DND-41 (cell line): ENCODE data around the gene KCNA1.

Source experiments
- ATAC-seq: fragments of 200-7000 bp; cut with Tn5 transposase; 3 replicates; pipeline ENCODE4 v1.9.1; 2021; ENCODE audit warnings: low read depth; ENCODE audit not compliant: insufficient read depth
- DNase-seq: peaks from one replicate; pipeline ENCODE4 v3.0.0-alpha.2; 2020
- H2AFZ ChIP-seq: 2 replicates; pipeline ENCODE4 v1.6.0; 2012; ENCODE audit warnings: low read depth, low read length
- H3K27ac ChIP-seq: 2 replicates; pipeline ENCODE4 v1.5.1; 2012; ENCODE audit warnings: low read length, inconsistent platforms
- H3K27me3 ChIP-seq: fragments of 200-600 bp; sonication (generic); 2 replicates; pipeline ENCODE4 v1.6.0; 2012; ENCODE audit warnings: low read length, mild to moderate bottlenecking, inconsistent platforms; ENCODE audit not compliant: insufficient read depth, poor library complexity
- H3K36me3 ChIP-seq: 2 replicates; pipeline ENCODE4 v1.5.1; 2012; ENCODE audit warnings: low read length, inconsistent platforms; ENCODE audit not compliant: insufficient read depth
- H3K4me1 ChIP-seq: 2 replicates; pipeline ENCODE4 v1.5.1; 2012; ENCODE audit warnings: mild to moderate bottlenecking, low read length; ENCODE audit not compliant: insufficient read depth
- H3K4me2 ChIP-seq: 2 replicates; pipeline ENCODE4 v1.6.0; 2012; ENCODE audit warnings: mild to moderate bottlenecking, moderate library complexity, low read length, inconsistent platforms; ENCODE audit not compliant: insufficient read depth
- H3K4me3 ChIP-seq, 2 experiments: fragments of 200-600 bp in 1 of 2; shearing (Covaris generic) in 1 of 2; 2 replicates each; pipeline ENCODE4 v1.5.1; 2012 to 2016; ENCODE audit warnings: inconsistent platforms in 2 of 2, low read length in 2 of 2, mild to moderate bottlenecking in 2 of 2, low read depth in 1 of 2, moderate library complexity in 1 of 2
- H3K79me2 ChIP-seq: 2 replicates; pipeline ENCODE4 v1.6.0; 2012; ENCODE audit warnings: low read length, inconsistent platforms; ENCODE audit not compliant: insufficient read depth
- H3K9ac ChIP-seq: 2 replicates; pipeline ENCODE4 v1.6.0; 2012; ENCODE audit warnings: low read depth, mild to moderate bottlenecking, inconsistent platforms, low read length, moderate library complexity
- H3K9me3 ChIP-seq: 2 replicates; pipeline ENCODE4 v1.5.1; 2012; ENCODE audit warnings: low read length, moderate library complexity, mild to moderate bottlenecking, inconsistent platforms; ENCODE audit not compliant: insufficient read depth, severe bottlenecking
- H4K20me1 ChIP-seq: 2 replicates; pipeline ENCODE4 v1.6.0; 2012; ENCODE audit warnings: low read length; ENCODE audit not compliant: insufficient read depth
- CTCF ChIP-seq: IDR thresholded peaks from 2 replicates; pipeline ENCODE4 v1.5.1; 2012; ENCODE audit warnings: borderline replicate concordance, low read length, moderate library complexity, mild to moderate bottlenecking; ENCODE audit not compliant: poor library complexity, severe bottlenecking; ENCODE audit errors: extremely low read depth
- EZH2 ChIP-seq: IDR thresholded peaks from 3 replicates; pipeline ENCODE4 v1.6.1; 2012; ENCODE audit warnings: borderline replicate concordance, low read depth, mild to moderate bottlenecking, moderate library complexity, low read length, inconsistent platforms; ENCODE audit not compliant: severe bottlenecking

The KCNA1 gene

DNA sequence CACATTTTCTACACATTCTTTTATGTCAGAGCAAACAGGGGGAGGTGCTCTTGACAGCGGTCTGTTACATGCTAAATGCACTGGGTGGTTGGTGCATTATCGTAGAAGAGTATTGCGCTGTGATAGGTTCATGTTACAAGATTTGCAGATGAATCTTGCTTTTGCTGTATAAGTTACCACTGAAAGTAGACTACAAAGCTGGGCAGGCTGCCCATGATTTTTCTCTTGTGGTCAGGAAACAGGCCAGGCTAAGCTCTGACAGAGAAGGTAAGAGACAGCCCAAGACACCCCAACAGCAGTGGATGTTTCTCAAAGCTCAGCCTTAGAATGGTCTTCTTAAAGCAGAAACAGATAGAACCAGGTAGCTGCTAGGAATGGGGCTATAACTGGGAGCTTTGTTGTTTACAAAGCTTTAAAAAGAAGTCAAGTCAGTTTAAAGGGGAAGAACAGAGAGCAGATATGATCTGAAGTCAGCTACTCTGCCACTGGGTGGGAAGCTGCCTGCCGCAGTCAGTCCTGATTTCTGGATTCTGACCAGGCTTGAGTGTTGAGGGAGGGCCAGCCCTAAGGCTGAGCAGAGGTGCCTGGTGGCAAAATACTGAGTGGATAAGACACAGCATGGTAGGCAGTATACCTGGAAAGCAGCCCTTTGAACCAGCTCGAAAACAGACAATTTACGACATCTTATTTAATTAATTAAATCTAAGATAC is 9.4 kb downstream of the KCNA1 start:
- H3K9ac ChIP-seq, result no peak overlapping the region
- ATAC-seq, result no peak
- H4K20me1 ChIP-seq, result no peaks in the 10 kb centered on the region
- no peak for DNase-seq
- H3K4me3 ChIP-seq, result no peak overlapping the region
- no peaks in the 10 kb centered on the region for H3K9me3 ChIP-seq
- peaks cover 50% of the 10 kb centered on the region for H3K27me3 ChIP-seq
- H3K36me3 ChIP-seq, result no peaks in the 10 kb centered on the region
- no peaks in the 10 kb centered on the region for H3K79me2 ChIP-seq
- TF ChIP-seq CTCF (no peak), EZH2 (no peak)
- H3K4me2 ChIP-seq, result no peak overlapping the region
- H3K4me1 ChIP-seq, result no peaks in the 10 kb centered on the region
- H2AFZ ChIP-seq, result no peak overlapping the region
- no peak overlapping the region for H3K27ac ChIP-seq

DNA sequence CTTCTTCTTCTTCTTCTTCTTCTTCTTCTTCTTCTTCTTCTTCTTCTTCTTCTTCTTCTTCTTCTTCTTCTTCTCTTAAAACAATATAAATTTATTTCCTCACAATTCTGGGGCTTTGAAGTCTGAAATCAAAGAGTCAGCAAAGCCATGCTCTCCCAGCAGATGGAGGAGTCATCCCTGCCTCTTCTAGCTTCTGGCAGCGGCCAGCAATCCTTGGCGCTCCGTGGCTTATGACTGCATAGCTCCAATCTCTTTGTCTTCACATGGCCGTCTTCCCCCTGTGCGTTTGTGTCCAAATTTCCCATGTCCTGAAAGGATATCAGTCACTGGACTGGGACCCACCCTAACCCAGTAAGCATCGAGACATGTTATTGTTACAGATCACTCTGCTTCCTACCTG is 22.9 kb downstream of the KCNA1 start:
- Histone ChIP-seq H3K79me2 (no peaks in the 10 kb centered on the region), H2AFZ (no peak overlapping the region), H3K27me3 (peaks cover 16% of the 10 kb centered on the region), H3K27ac (no peak overlapping the region), H3K9me3 (no peaks in the 10 kb centered on the region), H3K4me1 (no peaks in the 10 kb centered on the region), H4K20me1 (no peaks in the 10 kb centered on the region), H3K4me3 (no peak overlapping the region), H3K36me3 (no peaks in the 10 kb centered on the region), H3K4me2 (no peak overlapping the region), H3K9ac (no peak overlapping the region)
- ATAC-seq, result no peak
- DNase-seq, result no peak
- TF ChIP-seq EZH2 (no peak), CTCF (no peak)

- Histone ChIP-seq H3K4me1 (no peaks in the 10 kb centered on the region), H3K79me2 (no peaks in the 10 kb centered on the region), H3K4me2 (no peak overlapping the region), H2AFZ (no peak overlapping the region), H3K9ac (no peak overlapping the region), H3K4me3 (no peak overlapping the region), H4K20me1 (no peaks in the 10 kb centered on the region), H3K27ac (no peak overlapping the region), H3K9me3 (no peaks in the 10 kb centered on the region), H3K27me3 (peaks cover 14% of the 10 kb centered on the region), H3K36me3 (no peaks in the 10 kb centered on the region)
- no peak for TF ChIP-seq CTCF
- no peak for TF ChIP-seq EZH2
- no peak for ATAC-seq
- no peak for DNase-seq
Observed at GRCh38 chr12:4933411-4933810, 23.7 kb downstream of the KCNA1 start.
